K562 (cell line): ENCODE measurements around the gene RSPH10B. TPM values are rescaled to one million over a fixed set of nuclear protein-coding genes. Genes with fewer than 3 reads are reported as not detected.

Experiments
- HBP1 ChIP-seq: fragments of 450-650 bp; formaldehyde crosslinking; IDR thresholded peaks from 2 replicates; pipeline ENCODE4 v1.4.0; 2022; ENCODE audit warnings: missing genetic modification characterization
- KDM1A ChIP-seq, 2 experiments: fragments of 450-650 bp; IDR thresholded peaks; 2 replicates each; pipeline ENCODE4 v1.6.1; 2016; ENCODE audit warnings: mild to moderate bottlenecking in 2 of 2
- KDM5B ChIP-seq: fragments of 200-600 bp; sonication (generic); IDR thresholded peaks from 2 replicates; pipeline ENCODE4 v1.6.1; 2012; ENCODE audit warnings: low read depth, mild to moderate bottlenecking, moderate library complexity, low read length, control low read depth, inconsistent platforms; ENCODE audit not compliant: insufficient replicate concordance
- MCM2 ChIP-seq: fragments of 450-650 bp; IDR thresholded peaks from 2 replicates; pipeline ENCODE4 v1.6.1; 2017; ENCODE audit warnings: low read depth, mild to moderate bottlenecking
- MNT ChIP-seq, 2 experiments: fragments of 450-650 bp; conservative IDR thresholded peaks; 2 replicates each; pipeline ENCODE4 v1.6.1; 2017; ENCODE audit warnings: mild to moderate bottlenecking in 2 of 2, moderate library complexity in 2 of 2
- RBM17 ChIP-seq: fragments of 200-400 bp; formaldehyde crosslinking; IDR thresholded peaks from 2 replicates; pipeline ENCODE4 v1.6.1; 2017; ENCODE audit warnings: low read depth, mild to moderate bottlenecking, low read length, borderline replicate concordance
- SIN3A ChIP-seq, 2 experiments: fragments of 150-350 bp in 1 of 2; IDR thresholded peaks; 2 replicates each; pipeline ENCODE4 v1.6.1; 2011 to 2016; ENCODE audit warnings: borderline replicate concordance in 2 of 2, low read depth in 2 of 2, low read length in 2 of 2, mild to moderate bottlenecking in 2 of 2, moderate library complexity in 2 of 2; ENCODE audit not compliant: control insufficient read depth in 1 of 2
- STAT6 ChIP-seq: sonication (generic); formaldehyde crosslinking; IDR thresholded peaks from 2 replicates; pipeline ENCODE4 v1.8.1; 2023; ENCODE audit warnings: mild to moderate bottlenecking, missing genetic modification reagents
- ZMIZ1 ChIP-seq, 2 experiments: fragments of 150-350 bp in 1 of 2; IDR thresholded peaks; 2 replicates each; pipeline ENCODE4 v1.6.1; 2012 to 2016; ENCODE audit warnings: low read depth in 2 of 2, low read length in 2 of 2, mild to moderate bottlenecking in 1 of 2, moderate library complexity in 1 of 2
- polyA plus RNA-seq, 8 experiments: library from polyadenylated mRNA; depleted of rRNA in 4 of 8; stranded (reverse) in 5 of 8; unstranded in 3 of 8; fragments of >200 nt; fragmentation: Nextera tagmentation in 2 of 8; fragmentation: Illumina TruSeq in 1 of 8; extraction: Ambion mirVana in 2 of 8; extraction: Trizol in 1 of 8; gene quantifications; 2 replicates each; pipeline versions ENCODE4 v1.2.1 to v1.2.3, GENCODE V29; 2011 to 2014; ENCODE audit warnings: inconsistent platforms in 1 of 8, missing spikeins in 1 of 8
- total RNA-seq, 7 experiments: library from RNA; depleted of rRNA in 6 of 7; stranded (reverse); fragments of >200 nt in 6 of 7; fragmentation: Illumina TruSeq in 2 of 7; extraction: Trizol in 2 of 7; gene quantifications; 2 replicates each; pipeline versions ENCODE4 v1.2.1 to v1.2.3, GENCODE V29; 2011 to 2021; ENCODE audit warnings: low replicate concordance in 1 of 7
- TF ChIP-seq, protein P1 (sequence below): sonication (generic); formaldehyde crosslinking; IDR thresholded peaks from 2 replicates; pipeline ENCODE4 v1.8.1; 2023; ENCODE audit warnings: mild to moderate bottlenecking, missing genetic modification reagents

RSPH10B gene
- total and polyA plus RNA-seq, 9 of the 15 experiments (the other 6 are each of a cell fraction or from before 2014, with no cell fraction given) = 0.01 to 0.09 TPM; not detected in 7

GRCh38 chr7:6008668-6009611 lies 38.5 kb upstream of the RSPH10B start, which contains the start of the genes AIMP2 and PMS2 (continued):
- TF ChIP-seq MNT (conservative IDR thresholded peaks at IDR 0.05) (peak; percentile 99 to 100), KDM5B (peak; percentile 88), KDM1A (IDR thresholded peaks at IDR 0.05) (no peak), RBM17 (no peak), MCM2 (no peak), STAT6 (peak; percentile 92; the same call in 1 of the 2 replicates), SIN3A (IDR thresholded peaks at IDR 0.05; ENCODE audit: borderline replicate concordance in 2 of 2, control insufficient read depth in 1 of 2, low read depth in 2 of 2, low read length in 2 of 2) (peak; percentile 80 to 82; a peak in 3 of 4 replicates), HBP1 (CRISPR knock-in tag) (peak; percentile 65; the same call in 1 of the 2 replicates), ZMIZ1 (IDR thresholded peaks at IDR 0.05; ENCODE audit: low read depth in 2 of 2, low read length in 2 of 2) (no peak)
- TF ChIP-seq, protein P1, sequence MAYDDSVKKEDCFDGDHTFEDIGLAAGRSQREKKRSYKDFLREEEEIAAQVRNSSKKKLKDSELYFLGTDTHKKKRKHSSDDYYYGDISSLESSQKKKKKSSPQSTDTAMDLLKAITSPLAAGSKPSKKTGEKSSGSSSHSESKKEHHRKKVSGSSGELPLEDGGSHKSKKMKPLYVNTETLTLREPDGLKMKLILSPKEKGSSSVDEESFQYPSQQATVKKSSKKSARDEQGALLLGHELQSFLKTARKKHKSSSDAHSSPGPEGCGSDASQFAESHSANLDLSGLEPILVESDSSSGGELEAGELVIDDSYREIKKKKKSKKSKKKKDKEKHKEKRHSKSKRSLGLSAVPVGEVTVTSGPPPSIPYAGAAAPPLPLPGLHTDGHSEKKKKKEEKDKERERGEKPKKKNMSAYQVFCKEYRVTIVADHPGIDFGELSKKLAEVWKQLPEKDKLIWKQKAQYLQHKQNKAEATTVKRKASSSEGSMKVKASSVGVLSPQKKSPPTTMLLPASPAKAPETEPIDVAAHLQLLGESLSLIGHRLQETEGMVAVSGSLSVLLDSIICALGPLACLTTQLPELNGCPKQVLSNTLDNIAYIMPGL (CRISPR knock-in tag) = peak; percentile 81; the same call in 1 of the 2 replicates
